GM12878 (cell line): ENCODE data around the gene NOP16.

Experiments used
- EP300 ChIP-seq, 2 experiments: fragments of 150-350 bp in 1 of 2; IDR thresholded peaks; 2 replicates each; pipeline ENCODE4 v1.6.1; 2011 to 2012; ENCODE audit warnings: low read depth in 2 of 2, low read length in 2 of 2, borderline replicate concordance in 1 of 2, improper control_type of control experiment in 1 of 2, inconsistent platforms in 1 of 2; ENCODE audit not compliant: control insufficient read depth in 1 of 2
- POLR2A ChIP-seq: IDR thresholded peaks from 2 replicates; pipeline ENCODE4 v1.6.1; 2011; ENCODE audit warnings: low read depth, mild to moderate bottlenecking, low read length
- POLR2AphosphoS5 ChIP-seq: IDR thresholded peaks from 2 replicates; pipeline ENCODE4 v1.6.1; 2011; ENCODE audit warnings: mild to moderate bottlenecking, low read length, inconsistent platforms

DNA sequence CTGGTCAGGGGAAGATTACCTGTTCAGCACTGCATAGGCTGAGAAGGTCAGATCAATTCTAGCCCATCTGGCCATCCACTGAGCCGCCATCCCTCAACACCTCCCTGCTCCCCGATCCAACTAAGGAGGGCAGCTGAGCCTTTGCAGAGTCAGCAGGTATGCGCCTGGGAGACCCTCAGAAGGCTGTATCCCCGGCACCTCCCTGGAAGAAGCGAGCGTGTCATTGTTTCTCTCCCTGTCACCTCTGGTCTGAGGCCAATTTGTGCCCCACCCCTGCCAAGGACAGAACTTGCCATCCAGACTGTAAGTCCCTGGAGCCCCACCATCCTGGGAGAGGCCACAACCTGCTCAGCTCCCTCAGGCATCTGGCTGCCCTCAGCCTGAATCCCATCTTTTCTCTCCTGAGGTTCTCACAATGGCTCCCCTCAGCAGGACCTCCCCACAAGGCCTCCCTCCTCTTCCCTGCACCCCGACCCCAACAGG, 25.4 kb upstream of the NOP16 start:
- no peak for TF ChIP-seq EP300 (IDR thresholded peaks at IDR 0.05; ENCODE audit: borderline replicate concordance in 1 of 2, control insufficient read depth in 1 of 2, low read depth in 2 of 2, low read length in 2 of 2)
- no peak for TF ChIP-seq POLR2A
- no peak for TF ChIP-seq POLR2AphosphoS5
